Measurements from ENCODE around the gene RNF41.

RNF41 gene

DNA sequence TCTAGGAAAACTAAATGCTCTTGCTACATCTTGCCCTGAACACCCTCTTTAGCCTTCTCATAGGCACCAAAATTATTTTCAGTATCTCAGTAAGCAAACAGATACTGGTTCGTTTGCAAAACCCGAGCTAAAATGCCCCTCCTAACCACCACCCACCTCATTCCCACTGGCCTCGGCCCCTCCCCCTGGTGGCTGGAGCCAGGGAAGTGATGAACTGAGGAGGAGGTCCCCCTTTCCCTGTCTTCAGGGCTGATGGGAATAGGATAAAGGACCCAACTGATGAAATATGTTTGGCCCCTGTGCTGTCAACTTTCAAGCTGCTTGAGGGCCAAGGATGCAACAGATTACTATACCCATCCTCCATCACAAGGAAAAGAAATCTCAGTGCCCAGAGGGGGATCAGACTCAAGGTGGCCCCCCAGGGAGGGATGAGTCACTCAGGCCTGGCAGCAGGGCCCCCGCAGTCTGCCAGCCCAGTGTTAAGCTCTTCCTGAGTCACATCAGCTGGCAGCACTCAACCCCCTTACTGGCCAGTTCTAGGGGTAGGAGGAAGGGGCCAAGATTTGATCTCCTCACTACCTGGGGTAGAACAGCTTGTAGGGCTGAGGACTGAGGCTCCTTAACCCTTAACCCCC lies 34.7 kb upstream of the RNF41 start:
- DNase-seq (ENCODE audit: low spot score), result no peak
- TF ChIP-seq CTCF (IDR thresholded peaks at IDR 0.05; ENCODE audit: extremely low read depth, insufficient read depth, missing control alignments), result no peak
- in situ Hi-C loops (cut with MboI; ENCODE audit: low pct_unique_long_range_greater_than_20kb, low sequenced_read_pairs, unreplicated experiment), result no loop called here

DNA sequence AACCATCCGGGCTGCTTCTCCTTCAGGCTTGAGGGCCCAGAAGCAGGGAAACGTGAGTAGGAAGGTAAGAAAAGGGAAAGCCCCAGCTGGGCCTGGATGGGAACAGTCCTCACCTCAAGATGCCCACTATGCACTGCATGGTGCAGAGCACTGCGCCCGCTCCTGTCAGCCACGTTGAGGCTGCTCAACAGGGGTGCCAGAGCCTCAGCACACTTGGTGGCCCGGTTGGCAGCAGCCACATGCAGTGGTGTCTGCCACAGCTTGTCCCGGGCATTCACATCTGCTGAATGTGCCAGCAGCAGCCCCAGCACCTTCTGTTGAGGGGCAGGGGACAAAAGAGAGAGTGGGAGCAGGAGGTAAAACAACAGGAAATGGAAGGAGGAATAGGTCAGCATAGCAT lies 33.9 kb upstream of the RNF41 start:
- no peak for DNase-seq (ENCODE audit: low spot score)
- in situ Hi-C loops (cut with MboI; ENCODE audit: low pct_unique_long_range_greater_than_20kb, low sequenced_read_pairs, unreplicated experiment), result no loop called here
- no peak for TF ChIP-seq CTCF (IDR thresholded peaks at IDR 0.05; ENCODE audit: extremely low read depth, insufficient read depth, missing control alignments)

- TF ChIP-seq CTCF (IDR thresholded peaks at IDR 0.05; ENCODE audit: extremely low read depth, insufficient read depth, missing control alignments), result no peak
- in situ Hi-C loops (cut with MboI; ENCODE audit: low pct_unique_long_range_greater_than_20kb, low sequenced_read_pairs, unreplicated experiment), result no loop called here
- no peak for DNase-seq (ENCODE audit: low spot score)
These were observed 31.4 kb upstream of the RNF41 start for GRCh38 chr12:56253091-56253490.

DNA sequence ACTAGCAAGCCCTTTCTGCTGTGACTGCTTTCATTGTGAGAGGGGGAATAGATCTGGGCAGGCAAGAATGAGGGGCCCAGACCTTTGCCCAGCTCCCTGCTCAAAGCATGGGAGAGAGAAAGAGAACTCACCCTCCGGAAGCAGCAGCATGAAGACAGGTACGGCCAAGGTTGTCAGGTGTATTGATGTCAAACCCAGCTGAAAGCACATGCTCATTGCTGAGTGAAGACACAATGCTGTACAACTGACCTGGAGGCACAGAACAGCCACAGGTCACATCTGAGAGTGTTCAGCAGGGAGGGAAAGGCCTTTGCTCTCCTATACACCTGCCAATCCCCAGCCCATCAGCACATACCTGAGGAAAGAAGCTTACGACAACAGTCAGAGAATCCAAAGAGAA lies 30.9 kb upstream of the RNF41 start:
- in situ Hi-C loops (cut with MboI; ENCODE audit: low pct_unique_long_range_greater_than_20kb, low sequenced_read_pairs, unreplicated experiment), result no loop called here
- DNase-seq (ENCODE audit: low spot score), result no peak
- no peak for TF ChIP-seq CTCF (IDR thresholded peaks at IDR 0.05; ENCODE audit: extremely low read depth, insufficient read depth, missing control alignments)

GRCh38 chr12:56248711-56249110 lies 27.0 kb upstream of the RNF41 start:
- TF ChIP-seq CTCF (IDR thresholded peaks at IDR 0.05; ENCODE audit: extremely low read depth, insufficient read depth, missing control alignments), result no peak
- in situ Hi-C loops (cut with MboI; ENCODE audit: low pct_unique_long_range_greater_than_20kb, low sequenced_read_pairs, unreplicated experiment), result no loop called here

GRCh38 chr12:56247923-56248322 lies 26.2 kb upstream of the RNF41 start:
- TF ChIP-seq CTCF (IDR thresholded peaks at IDR 0.05; ENCODE audit: extremely low read depth, insufficient read depth, missing control alignments), result no peak
- no peak for DNase-seq (ENCODE audit: low spot score)
- in situ Hi-C loops (cut with MboI; ENCODE audit: low pct_unique_long_range_greater_than_20kb, low sequenced_read_pairs, unreplicated experiment), result no loop called here

More at GRCh38 chr12:56248711-56249110, 27.0 kb upstream of the RNF41 start:
- DNase-seq (ENCODE audit: low spot score), result no peak
